Astrocyte of the cerebellum (primary cell): Measurements from ENCODE around the gene MRPS35.
"Not testable (repeated sequence)": the region's sequence is repeated elsewhere in the genome, so short reads cannot be mapped to it uniquely, and the experiment has no call there.

Source experiments
- DNase-seq: peaks from one replicate; pipeline ENCODE4 v3.0.0-alpha.2; 2011; ENCODE audit warnings: low read depth
- H3K4me3 ChIP-seq: 2 replicates; pipeline ENCODE4 v1.5.1; 2011; ENCODE audit warnings: mild to moderate bottlenecking, low read depth, low read length, moderate library complexity
- in situ Hi-C: cut with HindIII; loops from 2 replicates; pipeline ENCODE4 v1.10.0; 2017; ENCODE audit warnings: low sequenced_read_pairs
- TF ChIP-seq, protein P1 (sequence below): IDR thresholded peaks from 2 replicates; pipeline ENCODE4 v1.5.1; 2012; ENCODE audit warnings: low read length, low read depth, moderate library complexity, mild to moderate bottlenecking; ENCODE audit errors: missing control alignments

Gene MRPS35

GRCh38 chr12:27723212-27723611 is 12.6 kb downstream of the MRPS35 start:
- in situ Hi-C loops = no loop called here
- no peak for DNase-seq

GRCh38 chr12:27730097-27730588 is 19.5 kb downstream of the MRPS35 start:
- in situ Hi-C loops = no loop called here
- no peak for DNase-seq
- H3K4me3 ChIP-seq = no peak overlapping the region
- TF ChIP-seq, protein P1, sequence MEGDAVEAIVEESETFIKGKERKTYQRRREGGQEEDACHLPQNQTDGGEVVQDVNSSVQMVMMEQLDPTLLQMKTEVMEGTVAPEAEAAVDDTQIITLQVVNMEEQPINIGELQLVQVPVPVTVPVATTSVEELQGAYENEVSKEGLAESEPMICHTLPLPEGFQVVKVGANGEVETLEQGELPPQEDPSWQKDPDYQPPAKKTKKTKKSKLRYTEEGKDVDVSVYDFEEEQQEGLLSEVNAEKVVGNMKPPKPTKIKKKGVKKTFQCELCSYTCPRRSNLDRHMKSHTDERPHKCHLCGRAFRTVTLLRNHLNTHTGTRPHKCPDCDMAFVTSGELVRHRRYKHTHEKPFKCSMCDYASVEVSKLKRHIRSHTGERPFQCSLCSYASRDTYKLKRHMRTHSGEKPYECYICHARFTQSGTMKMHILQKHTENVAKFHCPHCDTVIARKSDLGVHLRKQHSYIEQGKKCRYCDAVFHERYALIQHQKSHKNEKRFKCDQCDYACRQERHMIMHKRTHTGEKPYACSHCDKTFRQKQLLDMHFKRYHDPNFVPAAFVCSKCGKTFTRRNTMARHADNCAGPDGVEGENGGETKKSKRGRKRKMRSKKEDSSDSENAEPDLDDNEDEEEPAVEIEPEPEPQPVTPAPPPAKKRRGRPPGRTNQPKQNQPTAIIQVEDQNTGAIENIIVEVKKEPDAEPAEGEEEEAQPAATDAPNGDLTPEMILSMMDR = no peak

More at GRCh38 chr12:27723212-27723611, 12.6 kb downstream of the MRPS35 start:
- TF ChIP-seq, protein P1 = no peak
- H3K4me3 ChIP-seq = no peak overlapping the region

- DNase-seq = no peak
- in situ Hi-C loops = no loop called here
- TF ChIP-seq, protein P1 = peak; percentile 47
- H3K4me3 ChIP-seq = no peak overlapping the region
Measured at GRCh38 chr12:27732281-27732680, 21.6 kb downstream of the MRPS35 start.

DNA sequence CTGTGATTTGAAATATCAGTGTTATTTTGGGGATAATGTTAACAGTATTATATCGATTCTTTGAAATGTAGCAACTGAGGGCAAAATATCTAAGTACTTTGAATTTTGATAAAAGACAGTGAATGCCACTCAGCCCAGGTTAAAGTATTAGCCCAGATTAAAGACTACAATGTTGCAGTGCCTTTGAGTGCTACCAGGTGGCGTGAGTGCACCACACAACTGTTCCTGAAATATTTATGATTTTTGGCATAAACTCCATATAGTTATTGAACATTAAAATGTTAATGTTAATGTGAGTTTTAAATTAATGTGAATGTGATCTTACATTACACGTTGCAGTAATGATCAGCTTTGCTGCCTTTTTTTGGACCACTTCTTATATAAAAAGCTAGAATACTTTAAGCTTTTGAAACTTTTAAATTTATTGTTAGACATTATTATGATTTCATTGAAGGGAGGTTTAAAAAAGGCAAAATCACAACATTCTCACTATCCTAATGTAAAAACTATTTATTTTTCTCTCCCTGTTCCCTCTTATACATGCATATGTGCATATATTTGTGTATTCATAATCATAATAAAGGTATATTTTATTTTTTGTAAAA is 22.5 kb downstream of the MRPS35 start:
- H3K4me3 ChIP-seq = no peak overlapping the region
- TF ChIP-seq, protein P1 = peak; percentile 88
- DNase-seq = peak; percentile 15
- in situ Hi-C loops = no loop called here

- DNase-seq = no peak
- H3K4me3 ChIP-seq = no peak overlapping the region
- TF ChIP-seq, protein P1 = no peak
- in situ Hi-C loops = no loop called here
Measured at GRCh38 chr12:27733791-27734190, 23.2 kb downstream of the MRPS35 start.

- DNase-seq, in situ Hi-C loops, H3K4me3 ChIP-seq: not testable (repeated sequence)
Measured at GRCh38 chr12:27734321-27734720, 23.7 kb downstream of the MRPS35 start.

- in situ Hi-C loops = no loop called here
- TF ChIP-seq, protein P1 = no peak
- no peak overlapping the region for H3K4me3 ChIP-seq
- DNase-seq = no peak
Measured at GRCh38 chr12:27743601-27744000, 33.0 kb downstream of the MRPS35 start.

DNA sequence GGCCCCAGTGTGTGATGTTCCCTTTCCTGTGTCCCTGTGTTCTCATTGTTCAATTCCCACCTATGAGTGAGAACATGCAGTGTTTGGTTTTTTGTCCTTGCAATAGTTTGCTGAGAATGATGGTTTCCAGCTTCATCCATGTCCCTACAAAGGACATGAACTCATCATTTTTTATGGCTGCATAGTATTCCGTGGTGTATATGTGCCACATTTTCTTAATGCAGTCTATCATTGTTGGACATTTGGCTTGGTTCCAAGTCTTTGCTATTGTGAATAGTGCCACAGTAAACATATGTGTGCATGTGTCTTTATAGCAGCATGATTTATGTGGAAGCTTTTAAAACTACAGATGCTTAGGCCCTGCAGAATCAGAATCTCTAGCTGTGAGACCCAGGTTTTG is 35.1 kb downstream of the MRPS35 start:
- DNase-seq, H3K4me3 ChIP-seq, in situ Hi-C loops: not testable (repeated sequence)
